HG03432 (cell line): ENCODE measurements around the gene AJUBA.
"Not testable (repeated sequence)": the region's sequence is repeated elsewhere in the genome, so short reads cannot be mapped to it uniquely, and the experiment has no call there.

Experiments used
- ATAC-seq: cut with Tn5 transposase; IDR thresholded peaks from one replicate; pipeline ENCODE4 v1.9.1; 2021; ENCODE audit warnings: mild to moderate bottlenecking, moderate library complexity; ENCODE audit not compliant: unreplicated experiment

AJUBA gene

GRCh38 chr14:22981876-22982476 is 375 bp downstream of the AJUBA start:
- no peak for ATAC-seq

GRCh38 chr14:22981090-22981875 is 1.1 kb downstream of the AJUBA start:
- ATAC-seq: no peak

- no peak for ATAC-seq
Measured at GRCh38 chr14:22980672-22981089, 1.7 kb downstream of the AJUBA start.

- ATAC-seq: no peak
Measured at GRCh38 chr14:22979748-22980392, 2.5 kb downstream of the AJUBA start.

GRCh38 chr14:22978981-22979671 is 3.2 kb downstream of the AJUBA start:
- no peak for ATAC-seq

- ATAC-seq: no peak
Measured at GRCh38 chr14:22978487-22978837, 3.9 kb downstream of the AJUBA start.

GRCh38 chr14:22977684-22978486 is 4.5 kb downstream of the AJUBA start:
- ATAC-seq: no peak

GRCh38 chr14:22977434-22977683 is 5.0 kb downstream of the AJUBA start:
- no peak for ATAC-seq

- no peak for ATAC-seq
Measured at GRCh38 chr14:22976620-22977433, 5.5 kb downstream of the AJUBA start.

- no peak for ATAC-seq
Measured at GRCh38 chr14:22974530-22975313, 7.6 kb downstream of the AJUBA start.

- no peak for ATAC-seq
Measured at GRCh38 chr14:22973217-22974032, 8.9 kb downstream of the AJUBA start.

GRCh38 chr14:22972313-22972930 is 9.9 kb downstream of the AJUBA start:
- ATAC-seq: no peak

- ATAC-seq: no peak
Measured at GRCh38 chr14:22971152-22971551, 11.2 kb downstream of the AJUBA start.

GRCh38 chr14:22966783-22967269 is 15.5 kb downstream of the AJUBA start:
- ATAC-seq: no peak

GRCh38 chr14:22965916-22966782 is 16.2 kb downstream of the AJUBA start:
- ATAC-seq: not testable (repeated sequence)

GRCh38 chr14:22962061-22962676 is 20.2 kb downstream of the AJUBA start:
- no peak for ATAC-seq
